Measurements from ENCODE around the gene DDX31. TPM values are rescaled to one million over a fixed set of nuclear protein-coding genes. Genes with fewer than 3 reads are reported as not detected.

The DDX31 gene
- total RNA-seq, 1 experiment from 2014 or later: 26.2 TPM

DNA sequence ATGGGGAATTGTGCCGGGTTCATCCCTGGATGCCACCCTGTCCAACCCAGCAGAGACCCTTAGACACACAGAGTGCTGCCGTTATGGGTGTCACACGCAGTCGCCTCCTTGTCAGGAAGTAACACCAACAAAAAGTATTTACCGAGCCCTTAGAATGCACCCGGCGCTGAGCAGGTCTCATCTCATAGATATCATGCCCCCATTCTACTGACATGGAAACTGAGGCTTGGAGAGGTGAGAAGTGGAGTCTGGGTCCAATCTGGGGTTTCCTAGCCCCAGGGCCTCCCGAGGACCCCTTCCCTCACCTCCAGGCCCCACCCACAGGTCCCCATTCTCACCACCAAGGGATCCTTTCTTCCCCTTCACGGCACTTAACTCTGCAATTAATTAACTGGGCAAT lies 124.2 kb downstream of the DDX31 start (continued):
- TF ChIP-seq, protein P1, sequence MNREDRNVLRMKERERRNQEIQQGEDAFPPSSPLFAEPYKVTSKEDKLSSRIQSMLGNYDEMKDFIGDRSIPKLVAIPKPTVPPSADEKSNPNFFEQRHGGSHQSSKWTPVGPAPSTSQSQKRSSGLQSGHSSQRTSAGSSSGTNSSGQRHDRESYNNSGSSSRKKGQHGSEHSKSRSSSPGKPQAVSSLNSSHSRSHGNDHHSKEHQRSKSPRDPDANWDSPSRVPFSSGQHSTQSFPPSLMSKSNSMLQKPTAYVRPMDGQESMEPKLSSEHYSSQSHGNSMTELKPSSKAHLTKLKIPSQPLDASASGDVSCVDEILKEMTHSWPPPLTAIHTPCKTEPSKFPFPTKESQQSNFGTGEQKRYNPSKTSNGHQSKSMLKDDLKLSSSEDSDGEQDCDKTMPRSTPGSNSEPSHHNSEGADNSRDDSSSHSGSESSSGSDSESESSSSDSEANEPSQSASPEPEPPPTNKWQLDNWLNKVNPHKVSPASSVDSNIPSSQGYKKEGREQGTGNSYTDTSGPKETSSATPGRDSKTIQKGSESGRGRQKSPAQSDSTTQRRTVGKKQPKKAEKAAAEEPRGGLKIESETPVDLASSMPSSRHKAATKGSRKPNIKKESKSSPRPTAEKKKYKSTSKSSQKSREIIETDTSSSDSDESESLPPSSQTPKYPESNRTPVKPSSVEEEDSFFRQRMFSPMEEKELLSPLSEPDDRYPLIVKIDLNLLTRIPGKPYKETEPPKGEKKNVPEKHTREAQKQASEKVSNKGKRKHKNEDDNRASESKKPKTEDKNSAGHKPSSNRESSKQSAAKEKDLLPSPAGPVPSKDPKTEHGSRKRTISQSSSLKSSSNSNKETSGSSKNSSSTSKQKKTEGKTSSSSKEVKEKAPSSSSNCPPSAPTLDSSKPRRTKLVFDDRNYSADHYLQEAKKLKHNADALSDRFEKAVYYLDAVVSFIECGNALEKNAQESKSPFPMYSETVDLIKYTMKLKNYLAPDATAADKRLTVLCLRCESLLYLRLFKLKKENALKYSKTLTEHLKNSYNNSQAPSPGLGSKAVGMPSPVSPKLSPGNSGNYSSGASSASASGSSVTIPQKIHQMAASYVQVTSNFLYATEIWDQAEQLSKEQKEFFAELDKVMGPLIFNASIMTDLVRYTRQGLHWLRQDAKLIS (CRISPR knock-in tag; IDR thresholded peaks at IDR 0.05; ENCODE audit: borderline replicate concordance): no peak
- TF ChIP-seq RORB (CRISPR knock-in tag; IDR thresholded peaks at IDR 0.05) (no peak), ZNF263 (CRISPR knock-in tag; IDR thresholded peaks at IDR 0.05; ENCODE audit: low read depth) (no peak), CREB1 (CRISPR knock-in tag; IDR thresholded peaks at IDR 0.05) (no peak)
- TF ChIP-seq, protein P2, sequence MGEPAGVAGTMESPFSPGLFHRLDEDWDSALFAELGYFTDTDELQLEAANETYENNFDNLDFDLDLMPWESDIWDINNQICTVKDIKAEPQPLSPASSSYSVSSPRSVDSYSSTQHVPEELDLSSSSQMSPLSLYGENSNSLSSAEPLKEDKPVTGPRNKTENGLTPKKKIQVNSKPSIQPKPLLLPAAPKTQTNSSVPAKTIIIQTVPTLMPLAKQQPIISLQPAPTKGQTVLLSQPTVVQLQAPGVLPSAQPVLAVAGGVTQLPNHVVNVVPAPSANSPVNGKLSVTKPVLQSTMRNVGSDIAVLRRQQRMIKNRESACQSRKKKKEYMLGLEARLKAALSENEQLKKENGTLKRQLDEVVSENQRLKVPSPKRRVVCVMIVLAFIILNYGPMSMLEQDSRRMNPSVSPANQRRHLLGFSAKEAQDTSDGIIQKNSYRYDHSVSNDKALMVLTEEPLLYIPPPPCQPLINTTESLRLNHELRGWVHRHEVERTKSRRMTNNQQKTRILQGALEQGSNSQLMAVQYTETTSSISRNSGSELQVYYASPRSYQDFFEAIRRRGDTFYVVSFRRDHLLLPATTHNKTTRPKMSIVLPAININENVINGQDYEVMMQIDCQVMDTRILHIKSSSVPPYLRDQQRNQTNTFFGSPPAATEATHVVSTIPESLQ (CRISPR knock-in tag; IDR thresholded peaks at IDR 0.05): no peak
- TF ChIP-seq, protein P3, sequence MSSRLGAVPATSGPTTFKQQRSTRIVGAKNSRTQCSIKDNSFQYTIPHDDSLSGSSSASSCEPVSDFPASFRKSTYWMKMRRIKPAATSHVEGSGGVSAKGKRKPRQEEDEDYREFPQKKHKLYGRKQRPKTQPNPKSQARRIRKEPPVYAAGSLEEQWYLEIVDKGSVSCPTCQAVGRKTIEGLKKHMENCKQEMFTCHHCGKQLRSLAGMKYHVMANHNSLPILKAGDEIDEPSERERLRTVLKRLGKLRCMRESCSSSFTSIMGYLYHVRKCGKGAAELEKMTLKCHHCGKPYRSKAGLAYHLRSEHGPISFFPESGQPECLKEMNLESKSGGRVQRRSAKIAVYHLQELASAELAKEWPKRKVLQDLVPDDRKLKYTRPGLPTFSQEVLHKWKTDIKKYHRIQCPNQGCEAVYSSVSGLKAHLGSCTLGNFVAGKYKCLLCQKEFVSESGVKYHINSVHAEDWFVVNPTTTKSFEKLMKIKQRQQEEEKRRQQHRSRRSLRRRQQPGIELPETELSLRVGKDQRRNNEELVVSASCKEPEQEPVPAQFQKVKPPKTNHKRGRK (CRISPR knock-in tag; IDR thresholded peaks at IDR 0.05; ENCODE audit: borderline replicate concordance): no peak

DNA sequence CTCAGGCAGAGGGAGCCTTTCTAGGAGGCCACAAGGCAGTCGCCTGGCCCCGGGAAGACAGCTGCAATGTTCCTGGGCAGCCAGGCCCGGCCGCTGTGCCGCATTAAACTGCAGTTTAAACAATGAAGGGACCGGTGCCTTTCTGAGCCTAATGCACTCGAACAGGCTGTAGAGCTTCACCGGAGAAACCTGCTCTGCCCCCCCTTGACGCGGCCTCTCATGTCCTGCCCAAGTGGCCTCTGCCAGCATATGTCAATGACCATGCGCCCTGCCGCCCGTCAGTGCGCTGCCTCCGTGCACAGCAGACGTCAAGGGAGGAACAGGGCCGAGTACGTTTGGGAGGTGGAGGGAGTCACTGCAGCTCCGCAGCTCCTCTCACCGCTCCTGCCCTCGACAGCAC lies 125.8 kb downstream of the DDX31 start:
- Mint-ChIP-seq H3K4me3 (no peak overlapping the region), H3K9me3 (no peaks in the 10 kb centered on the region), H3K36me3 (no peaks in the 10 kb centered on the region), H3K27me3 (ENCODE audit: low read depth) (no peaks in the 10 kb centered on the region), H3K4me1 (peaks cover 34% of the 10 kb centered on the region), H3K27ac (no peak overlapping the region)
- ChIA-PET POLR2A (no interaction called here), CTCF (interaction anchor here (1.9 kb wide), 1 partner anchor 31 kb away, joined by 4 read pairs; no protein-coding TSS in a partner anchor)
- DNase-seq (ENCODE audit: low spot score) (no peak), ATAC-seq (no peak)
- TF ChIP-seq ZNF416 (CRISPR knock-in tag; IDR thresholded peaks at IDR 0.05) (no peak), NFE2L1 (CRISPR knock-in tag; IDR thresholded peaks at IDR 0.05) (no peak), JAZF1 (CRISPR knock-in tag; IDR thresholded peaks at IDR 0.05) (no peak), TCF7 (CRISPR knock-in tag; IDR thresholded peaks at IDR 0.05; ENCODE audit: low read depth) (no peak), ATF1 (CRISPR knock-in tag; IDR thresholded peaks at IDR 0.05) (no peak)
- TF ChIP-seq, protein P3 (CRISPR knock-in tag; IDR thresholded peaks at IDR 0.05; ENCODE audit: borderline replicate concordance): no peak

DNA sequence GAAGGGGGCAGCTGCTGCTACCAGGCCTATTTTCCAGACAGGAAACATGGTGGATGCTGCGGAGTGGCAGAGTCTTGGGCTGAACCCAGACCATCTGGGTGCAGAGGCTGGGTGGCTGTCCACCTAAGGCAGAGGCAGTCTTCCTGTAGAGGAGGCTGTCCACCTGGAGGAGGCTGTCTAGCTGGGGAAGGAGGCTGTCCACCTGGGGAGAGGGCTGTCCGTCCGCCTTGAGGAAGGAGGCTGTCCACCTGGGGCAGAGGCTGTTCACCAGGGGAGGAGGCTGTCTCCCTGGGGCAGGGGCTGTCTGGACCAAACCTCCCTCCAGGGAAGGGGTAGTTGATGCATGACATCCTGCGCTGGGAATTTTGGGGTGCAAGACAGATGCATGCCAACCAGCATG lies 126.5 kb downstream of the DDX31 start:
- CTCF ChIA-PET: interaction anchor here (0.6 to 1.9 kb wide), 2 partner anchors 32 to 211 kb away, joined by 3 to 4 read pairs; no protein-coding TSS in a partner anchor
- POLR2A ChIA-PET: no interaction called here
- ATAC-seq (no peak), DNase-seq (ENCODE audit: low spot score) (no peak)
- Mint-ChIP-seq H3K4me1 (peaks cover 30% of the 10 kb centered on the region), H3K9me3 (no peaks in the 10 kb centered on the region), H3K27ac (no peak overlapping the region), H3K36me3 (no peaks in the 10 kb centered on the region), H3K27me3 (ENCODE audit: low read depth) (no peaks in the 10 kb centered on the region), H3K4me3 (no peak overlapping the region)
- TF ChIP-seq CREM (CRISPR knock-in tag; IDR thresholded peaks at IDR 0.05) (no peak), ZNF671 (CRISPR knock-in tag; IDR thresholded peaks at IDR 0.05) (no peak), NR3C1 (CRISPR knock-in tag; conservative IDR thresholded peaks at IDR 0.05; ENCODE audit: low read depth) (no peak), ZNF416 (CRISPR knock-in tag; IDR thresholded peaks at IDR 0.05) (no peak), NFE2L1 (CRISPR knock-in tag; IDR thresholded peaks at IDR 0.05) (no peak), SMAD4 (CRISPR knock-in tag; IDR thresholded peaks at IDR 0.05) (no peak)
- TF ChIP-seq, protein P4, sequence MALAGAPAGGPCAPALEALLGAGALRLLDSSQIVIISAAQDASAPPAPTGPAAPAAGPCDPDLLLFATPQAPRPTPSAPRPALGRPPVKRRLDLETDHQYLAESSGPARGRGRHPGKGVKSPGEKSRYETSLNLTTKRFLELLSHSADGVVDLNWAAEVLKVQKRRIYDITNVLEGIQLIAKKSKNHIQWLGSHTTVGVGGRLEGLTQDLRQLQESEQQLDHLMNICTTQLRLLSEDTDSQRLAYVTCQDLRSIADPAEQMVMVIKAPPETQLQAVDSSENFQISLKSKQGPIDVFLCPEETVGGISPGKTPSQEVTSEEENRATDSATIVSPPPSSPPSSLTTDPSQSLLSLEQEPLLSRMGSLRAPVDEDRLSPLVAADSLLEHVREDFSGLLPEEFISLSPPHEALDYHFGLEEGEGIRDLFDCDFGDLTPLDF (CRISPR knock-in tag; IDR thresholded peaks at IDR 0.05): no peak
- TF ChIP-seq, protein P5, sequence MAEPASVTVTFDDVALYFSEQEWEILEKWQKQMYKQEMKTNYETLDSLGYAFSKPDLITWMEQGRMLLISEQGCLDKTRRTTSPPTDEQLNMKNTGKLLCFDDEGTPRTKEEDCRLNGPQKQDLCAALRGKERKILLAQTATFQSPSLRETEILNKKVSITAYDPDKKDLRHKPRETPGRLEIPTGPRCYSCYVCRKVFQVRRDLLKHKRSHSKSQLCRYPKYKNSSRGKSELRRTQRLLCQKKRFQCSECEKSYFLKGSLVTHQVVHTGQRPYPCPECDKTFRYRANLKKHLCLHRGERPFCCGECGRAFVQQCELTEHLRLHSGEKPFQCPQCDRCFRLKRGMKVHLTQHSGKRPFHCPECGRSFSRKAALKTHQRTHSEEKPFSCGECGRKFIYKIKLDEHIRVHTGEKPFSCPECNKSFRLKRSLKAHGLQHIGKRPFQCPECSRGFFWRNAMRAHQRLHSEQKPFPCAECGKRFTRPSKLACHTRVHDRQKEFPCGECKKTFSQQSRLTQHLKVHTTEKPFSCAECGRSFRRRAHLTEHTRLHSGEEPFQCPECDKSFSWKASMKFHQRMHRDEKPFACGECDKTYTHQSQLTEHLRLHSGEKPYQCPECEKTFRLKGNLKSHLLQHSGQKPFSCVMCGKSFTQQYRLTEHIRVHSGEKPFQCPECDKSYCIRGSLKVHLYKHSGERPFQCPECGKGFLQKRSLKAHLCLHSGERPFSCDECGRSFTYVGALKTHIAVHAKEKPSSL (CRISPR knock-in tag; conservative IDR thresholded peaks at IDR 0.05): no peak
- TF ChIP-seq, protein P6, sequence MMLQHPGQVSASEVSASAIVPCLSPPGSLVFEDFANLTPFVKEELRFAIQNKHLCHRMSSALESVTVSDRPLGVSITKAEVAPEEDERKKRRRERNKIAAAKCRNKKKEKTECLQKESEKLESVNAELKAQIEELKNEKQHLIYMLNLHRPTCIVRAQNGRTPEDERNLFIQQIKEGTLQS (CRISPR knock-in tag; conservative IDR thresholded peaks at IDR 0.05): no peak

Data from WTC11 (cell line).